Ovary (tissue), 9 donors: ENCODE measurements around the gene LIME1. TPM values are rescaled to one million over a fixed set of nuclear protein-coding genes. Genes with fewer than 3 reads are reported as not detected.
A peak's percentile ranks its signal among the peaks of the same experiment; 100 is the strongest.

ENCODE experiments used
- DNase-seq, 5 donors: peaks; one replicate each; pipeline ENCODE4 v3.0.0-alpha.2; 2019 to 2020
- H3K27ac ChIP-seq, 2 donors: fragments of 200-600 bp; one replicate each; pipeline versions ENCODE4 v1.5.1 to v1.8.0; 2019 to 2022
- H3K27me3 ChIP-seq: fragments of 200-600 bp; one replicate; pipeline ENCODE4 v1.8.0; 2022
- H3K36me3 ChIP-seq: fragments of 200-600 bp; sonication (generic); one replicate; pipeline ENCODE4 v1.5.1; 2019
- H3K4me1 ChIP-seq: one replicate; pipeline ENCODE4 v1.8.1; 2013; ENCODE audit warnings: mild to moderate bottlenecking, moderate library complexity; ENCODE audit not compliant: insufficient read depth
- H3K4me3 ChIP-seq: fragments of 200-600 bp; sonication (generic); one replicate; pipeline ENCODE4 v1.5.1; 2017
- H3K9me3 ChIP-seq, 2 donors: fragments of 200-600 bp in 1 of 2; sonication (generic) in 1 of 2; one replicate each; pipeline versions ENCODE4 v1.5.1 to v1.8.1; 2013 to 2019; ENCODE audit warnings: mild to moderate bottlenecking in 1 of 2, moderate library complexity in 1 of 2
- EP300 ChIP-seq: sonication (generic); formaldehyde crosslinking; IDR thresholded peaks from one replicate; pipeline ENCODE4 v1.6.1; 2017; ENCODE audit warnings: antibody characterized with exemption
- POLR2A ChIP-seq: fragments of 450-650 bp; IDR thresholded peaks from one replicate; pipeline ENCODE4 v1.6.1; 2017; ENCODE audit warnings: antibody characterized with exemption, mild to moderate bottlenecking, moderate library complexity
- WGBS, 3 donors: extraction: QIAGEN DNeasy Blood & Tissue Kit in 1 of 3; methylation state at CpG; one replicate each; pipeline versions ENCODE4 v1.1.5 to v1.1.7; 2013 to 2017; 5-methylcytosine and 5-hydroxymethylcytosine counted together
- intact Hi-C, 4 donors: fragments of 100-400 bp; cut with DNase I; formaldehyde crosslinking; loops; one replicate each; pipeline versions ENCODE4 v1.11.0 to v1.15.1; 2022 to 2023
- polyA plus RNA-seq, 2 donors: library from polyadenylated mRNA; stranded (reverse); fragments of 200-250 nt in 1 of 2; fragments of 350-450 nt in 1 of 2; fragmentation: Illumina TruSeq in 1 of 2; extraction: RNeasy Lipid Tissue Mini Kit (QIAGEN cat#74804) in 1 of 2; gene quantifications; one replicate each; pipeline ENCODE4 v1.2.3, GENCODE V29; 2013 to 2014
- total RNA-seq, 7 donors: library from RNA; depleted of rRNA in 2 of 7; stranded (reverse); fragments of >200 nt in 2 of 7; fragmentation: NEBNext Ultra II Directional in 3 of 7; extraction: Animal tissue kit (Norgen Biotek cat#: 25700) in 3 of 7; gene quantifications; one replicate each; pipeline versions ENCODE4 v1.1.0 to v1.2.4, GENCODE V29; 2016 to 2023
- TF ChIP-seq, protein P1 (sequence below), 3 donors: fragments of 450-650 bp in 2 of 3; fragments of 200-600 bp in 1 of 3; IDR thresholded peaks; one replicate each; pipeline versions ENCODE4 v1.5.1 to v1.8.0; 2016 to 2022; ENCODE audit warnings: antibody characterized with exemption in 3 of 3, mild to moderate bottlenecking in 1 of 3
- donor health status: DM: no; HTN: no; CAD: no; lungs with moderate emphysema.
- donor health status: DM: no; HTN: no; CAD: no.
- donor health status: Bipolar disorder and iron deficiency.
- donor health status: DM: yes; HTN: yes; CAD: no.
- donor health status: DM: no; HTN: no; CAD: no.
- donor health status: DM: yes; HTN: yes; CAD: no.

The LIME1 gene
- total and polyA plus RNA-seq, 9 donors, result 0.15 to 21.6 (median 13.7) TPM

DNA sequence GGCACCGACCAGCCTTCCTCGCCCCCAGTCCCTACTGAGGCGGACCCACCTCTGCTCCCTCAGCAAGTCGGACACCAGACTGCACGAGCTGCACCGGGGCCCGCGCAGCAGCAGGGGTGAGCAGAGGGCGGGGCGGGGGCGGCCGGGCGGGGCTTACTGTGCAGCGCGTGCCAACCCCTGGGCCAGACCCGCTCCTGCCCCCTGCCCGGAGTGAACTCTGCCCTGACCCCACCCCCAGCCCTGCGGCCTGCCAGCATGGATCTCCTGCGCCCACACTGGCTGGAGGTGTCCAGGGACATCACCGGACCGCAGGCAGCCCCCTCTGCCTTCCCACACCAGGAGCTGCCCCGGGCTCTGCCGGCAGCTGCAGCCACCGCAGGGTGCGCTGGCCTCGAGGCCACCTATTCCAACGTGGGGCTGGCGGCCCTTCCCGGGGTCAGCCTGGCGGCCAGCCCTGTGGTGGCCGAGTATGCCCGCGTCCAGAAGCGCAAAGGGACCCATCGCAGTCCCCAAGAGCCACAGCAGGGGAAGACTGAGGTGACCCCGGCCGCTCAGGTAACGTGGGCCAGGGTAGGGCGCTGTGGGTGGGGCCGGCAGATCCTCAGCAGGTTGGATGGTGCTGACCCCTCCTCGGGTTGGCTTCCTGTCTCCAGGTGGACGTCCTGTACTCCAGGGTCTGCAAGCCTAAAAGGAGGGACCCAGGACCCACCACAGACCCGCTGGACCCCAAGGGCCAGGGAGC is 1.7 kb downstream of the LIME1 start:
- Histone ChIP-seq H3K36me3 (no peaks in the 10 kb centered on the region), H3K27ac (peak overlapping the region; percentile 73 to 95)

DNA sequence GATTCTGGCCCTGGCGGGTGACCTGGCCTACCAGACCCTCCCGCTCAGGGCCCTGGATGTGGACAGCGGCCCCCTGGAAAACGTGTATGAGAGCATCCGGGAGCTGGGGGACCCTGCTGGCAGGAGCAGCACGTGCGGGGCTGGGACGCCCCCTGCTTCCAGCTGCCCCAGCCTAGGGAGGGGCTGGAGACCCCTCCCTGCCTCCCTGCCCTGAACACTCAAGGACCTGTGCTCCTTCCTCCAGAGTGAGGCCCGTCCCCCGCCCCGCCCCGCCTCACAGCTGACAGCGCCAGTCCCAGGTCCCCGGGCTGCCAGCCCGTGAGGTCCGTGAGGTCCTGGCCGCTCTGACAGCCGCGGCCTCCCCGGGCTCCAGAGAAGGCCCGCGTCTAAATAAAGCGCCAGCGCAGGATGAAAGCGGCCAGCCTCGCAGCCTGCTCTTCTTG is 2.2 kb downstream of the LIME1 start:
- Histone ChIP-seq H3K4me1 (peaks cover 11% of the 10 kb centered on the region), H3K27ac (peak overlapping the region; percentile 73 to 95), H3K4me3 (peak overlapping the region; percentile 57), H3K9me3 (no peaks in the 10 kb centered on the region), H3K36me3 (no peaks in the 10 kb centered on the region), H3K27me3 (no peaks in the 10 kb centered on the region)
- DNase-seq, result peak; percentile 66 to 75 (median 74)
- intact Hi-C loops, result loop anchor here in 1 of 4 donors (2.0 kb wide), 1 partner anchor 30 kb away; the partner anchor contains the start of gene ZGPAT
- 23 to 35% (median 32%) methylated on average over 21 to 26 of the region's 26 CpGs for WGBS, 3 donors
- TF ChIP-seq, protein P1, sequence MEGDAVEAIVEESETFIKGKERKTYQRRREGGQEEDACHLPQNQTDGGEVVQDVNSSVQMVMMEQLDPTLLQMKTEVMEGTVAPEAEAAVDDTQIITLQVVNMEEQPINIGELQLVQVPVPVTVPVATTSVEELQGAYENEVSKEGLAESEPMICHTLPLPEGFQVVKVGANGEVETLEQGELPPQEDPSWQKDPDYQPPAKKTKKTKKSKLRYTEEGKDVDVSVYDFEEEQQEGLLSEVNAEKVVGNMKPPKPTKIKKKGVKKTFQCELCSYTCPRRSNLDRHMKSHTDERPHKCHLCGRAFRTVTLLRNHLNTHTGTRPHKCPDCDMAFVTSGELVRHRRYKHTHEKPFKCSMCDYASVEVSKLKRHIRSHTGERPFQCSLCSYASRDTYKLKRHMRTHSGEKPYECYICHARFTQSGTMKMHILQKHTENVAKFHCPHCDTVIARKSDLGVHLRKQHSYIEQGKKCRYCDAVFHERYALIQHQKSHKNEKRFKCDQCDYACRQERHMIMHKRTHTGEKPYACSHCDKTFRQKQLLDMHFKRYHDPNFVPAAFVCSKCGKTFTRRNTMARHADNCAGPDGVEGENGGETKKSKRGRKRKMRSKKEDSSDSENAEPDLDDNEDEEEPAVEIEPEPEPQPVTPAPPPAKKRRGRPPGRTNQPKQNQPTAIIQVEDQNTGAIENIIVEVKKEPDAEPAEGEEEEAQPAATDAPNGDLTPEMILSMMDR (IDR thresholded peaks at IDR 0.05), result no peak
- TF ChIP-seq POLR2A (no peak), EP300 (no peak)

More for the DNA sequence above, 1.7 kb downstream of the LIME1 start:
- DNase-seq, result peak; percentile 37 to 64 (median 61)
- intact Hi-C loops, result loop anchor here in 1 of 4 donors (2.0 kb wide), 1 partner anchor 29 kb away; the partner anchor contains the start of gene ZGPAT
- H3K27me3 ChIP-seq, result no peaks in the 10 kb centered on the region
- TF ChIP-seq, protein P1 (IDR thresholded peaks at IDR 0.05), result no peak
- TF ChIP-seq POLR2A (no peak), EP300 (no peak)
- no peaks in the 10 kb centered on the region for H3K9me3 ChIP-seq
- peaks cover 11% of the 10 kb centered on the region for H3K4me1 ChIP-seq
- 52 to 67% (median 60%) methylated on average over 31 to 43 of the region's 43 CpGs for WGBS, 3 donors
- no peak overlapping the region for H3K4me3 ChIP-seq

DNA sequence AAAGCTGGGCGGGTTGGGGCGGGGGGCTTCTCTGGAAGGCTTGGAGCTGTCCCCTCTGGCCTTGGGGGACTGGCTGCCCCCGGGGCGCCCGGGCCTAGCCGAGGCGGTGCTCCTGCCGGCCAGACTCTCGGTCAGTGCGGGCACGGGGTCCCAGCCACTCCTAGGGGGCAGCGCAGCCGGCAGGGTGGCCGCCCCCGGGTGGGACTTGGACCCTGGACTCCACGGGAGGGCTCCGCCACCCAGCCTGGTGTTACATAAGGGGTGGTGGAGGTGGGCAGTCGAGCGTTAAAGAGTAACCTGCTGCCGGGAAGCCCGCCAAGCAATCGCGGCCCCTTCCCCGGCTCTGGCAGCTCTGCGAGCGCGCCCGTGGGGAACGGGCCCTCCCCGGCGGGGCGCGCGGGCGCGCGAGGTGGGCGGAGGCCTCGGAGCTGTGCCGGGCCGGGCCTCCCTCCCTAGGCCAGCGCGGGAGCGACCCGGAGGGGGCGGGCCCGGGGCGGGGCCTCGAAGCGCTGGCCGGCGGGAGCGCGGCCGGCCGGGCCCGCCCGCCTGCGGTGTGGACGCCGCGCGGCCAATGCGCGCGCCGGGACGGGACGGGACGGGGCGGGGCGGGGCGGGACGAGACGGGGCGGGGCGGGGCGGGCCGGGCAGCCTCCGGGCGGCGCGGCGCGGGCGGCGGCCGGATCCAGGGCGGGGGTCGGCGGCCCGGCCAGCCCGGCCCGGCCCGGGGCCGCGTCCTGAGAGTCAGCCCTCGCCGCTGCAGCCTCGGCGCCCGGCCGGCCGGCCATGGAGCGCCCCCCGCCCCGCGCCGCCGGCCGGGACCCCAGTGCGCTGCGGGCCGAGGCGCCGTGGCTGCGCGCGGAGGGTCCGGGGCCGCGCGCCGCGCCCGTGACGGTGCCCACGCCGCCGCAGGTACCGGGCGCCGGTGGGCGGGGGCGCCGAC is 2.9 kb downstream of the LIME1 start, which contains the start of gene SLC2A4RG:
Gene SLC2A4RG (plus strand): TSS at position 647 of the 940 bp plus-strand sequence. CDS start 137 bp downstream, at position 784.
- peak; percentile 83 to 90 (median 88) for DNase-seq

More for the DNA sequence above, 2.9 kb downstream of the LIME1 start, which contains the start of gene SLC2A4RG:
- Histone ChIP-seq H3K9me3 (no peaks in the 10 kb centered on the region), H3K27ac (peak within 1 kb of the TSS; percentile 73 to 95), H3K4me1 (peaks cover 11% of the 10 kb centered on the region), H3K27me3 (no peaks in the 10 kb centered on the region), H3K4me3 (peak within 1 kb of the TSS; percentile 75), H3K36me3 (no peaks in the 10 kb centered on the region)
- intact Hi-C loops, result loop anchor here in 1 of 4 donors (2.0 kb wide), 1 partner anchor 31 kb away; the partner anchor contains the start of gene ZGPAT
- TF ChIP-seq EP300, result no peak
- TF ChIP-seq, protein P1 (IDR thresholded peaks at IDR 0.05), result no peak
- TF ChIP-seq POLR2A, result no peak
- 0 to 1% (median 0%) methylated on average over 33 to 136 of the region's 136 CpGs for WGBS, 3 donors
